IPS-20b (cell line): ENCODE measurements around the gene MAU2.

Experiments
- H3K27ac ChIP-seq: one replicate; pipeline ENCODE4 v1.5.1; 2013; ENCODE audit warnings: low read length
- H3K27me3 ChIP-seq: 2 replicates; pipeline ENCODE4 v1.6.1; 2013; ENCODE audit warnings: mild to moderate bottlenecking, low read length, inconsistent platforms; ENCODE audit not compliant: insufficient read depth
- H3K36me3 ChIP-seq: 2 replicates; pipeline ENCODE4 v1.6.1; 2013; ENCODE audit warnings: low read depth, mild to moderate bottlenecking, inconsistent platforms, low read length, moderate library complexity; ENCODE audit not compliant: insufficient read depth
- H3K4me1 ChIP-seq: 2 replicates; pipeline ENCODE4 v1.6.1; 2013; ENCODE audit warnings: mild to moderate bottlenecking, control low read depth, inconsistent platforms, low read length, moderate library complexity; ENCODE audit not compliant: insufficient read depth
- H3K4me3 ChIP-seq: 2 replicates; pipeline ENCODE4 v1.5.1; 2013; ENCODE audit warnings: mild to moderate bottlenecking, low read length, inconsistent platforms
- H3K9ac ChIP-seq: 2 replicates; pipeline ENCODE4 v1.6.1; 2013; ENCODE audit warnings: low read depth, mild to moderate bottlenecking, inconsistent platforms, low read length, moderate library complexity
- H3K9me3 ChIP-seq: 2 replicates; pipeline ENCODE4 v1.6.1; 2013; ENCODE audit warnings: mild to moderate bottlenecking, low read depth, low read length, inconsistent platforms; ENCODE audit not compliant: insufficient read depth

MAU2 gene

DNA sequence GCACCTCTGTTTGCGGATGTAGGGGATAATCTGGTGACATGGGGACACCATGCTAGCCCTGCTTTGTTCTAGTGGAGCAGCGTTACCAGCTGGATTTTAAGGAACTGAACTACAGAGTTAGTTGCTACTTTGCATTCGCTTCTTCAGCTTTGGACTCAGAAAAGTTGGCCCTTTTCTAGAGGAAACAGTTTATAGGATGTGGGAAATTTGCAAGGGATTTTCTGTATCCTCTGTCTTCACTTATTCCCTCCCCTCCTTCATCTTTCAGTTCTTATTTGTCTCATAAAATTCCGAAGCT, 87.0 kb downstream of the MAU2 start:
- peak overlapping the region; percentile 98 for H3K4me3 ChIP-seq
- peaks cover 40% of the 10 kb centered on the region for H3K4me1 ChIP-seq

More for the DNA sequence above, 87.0 kb downstream of the MAU2 start:
- Histone ChIP-seq H3K9ac (peak overlapping the region; percentile 91; the same call in 1 of the 2 replicates), H3K27ac (no peak overlapping the region), H3K27me3 (peaks cover 10% of the 10 kb centered on the region; the same call in 1 of the 2 replicates), H3K9me3 (no peaks in the 10 kb centered on the region), H3K36me3 (peaks cover 12% of the 10 kb centered on the region)
